Keratinocyte (primary cell): ENCODE data around the gene METTL24. TPM values are rescaled to one million over a fixed set of nuclear protein-coding genes. Genes with fewer than 3 reads are reported as not detected.

ENCODE experiments used
- DNase-seq: peaks from one replicate; pipeline ENCODE4 v3.0.0-alpha.2; 2011; ENCODE audit warnings: low read depth, missing footprints, low spot score
- FAIRE-seq: peaks from 2 replicates; lab custom pipeline; 2011; peaks lifted over from hg19 to GRCh38; lab: Jason Lieb, UNC
- H2AFZ ChIP-seq: 2 replicates; pipeline ENCODE4 v1.6.0; 2012; ENCODE audit warnings: low read length, control low read depth, inconsistent platforms; ENCODE audit not compliant: control insufficient read depth
- H3K27ac ChIP-seq: 2 replicates; pipeline ENCODE4 v1.5.1; 2011; ENCODE audit warnings: low read length; ENCODE audit not compliant: control insufficient read depth, insufficient read depth
- H3K27me3 ChIP-seq: 3 replicates; pipeline ENCODE4 v1.6.0; 2011; ENCODE audit warnings: low read length; ENCODE audit not compliant: control insufficient read depth, insufficient read depth; ENCODE audit errors: extremely low read depth
- H3K36me3 ChIP-seq, 2 experiments: 2 replicates in 1 of 2; 3 replicates in 1 of 2; pipeline ENCODE4 v1.5.1; 2011; ENCODE audit warnings: low read length in 2 of 2, mild to moderate bottlenecking in 1 of 2; ENCODE audit not compliant: control insufficient read depth in 2 of 2, insufficient read depth in 2 of 2; ENCODE audit errors: extremely low read depth in 1 of 2
- H3K4me1 ChIP-seq: 3 replicates; pipeline ENCODE4 v1.5.1; 2011; ENCODE audit warnings: low read length; ENCODE audit not compliant: control insufficient read depth, insufficient read depth; ENCODE audit errors: extremely low read depth
- H3K4me2 ChIP-seq: 3 replicates; pipeline ENCODE4 v1.6.0; 2011; ENCODE audit warnings: low read depth, low read length; ENCODE audit not compliant: control insufficient read depth, insufficient read depth; ENCODE audit errors: extremely low read depth
- H3K4me3 ChIP-seq, 3 experiments: fragments of 200-600 bp in 1 of 3; sonication (generic) in 1 of 3; 2 replicates in 2 of 3; 3 replicates in 1 of 3; pipeline ENCODE4 v1.5.1; 2011 to 2016; ENCODE audit warnings: low read length in 3 of 3, mild to moderate bottlenecking in 3 of 3, control low read depth in 2 of 3, inconsistent platforms in 1 of 3, low read depth in 1 of 3, mixed read lengths in 1 of 3, mixed run types in 1 of 3, moderate library complexity in 1 of 3; ENCODE audit not compliant: control insufficient read depth in 2 of 3, insufficient read depth in 2 of 3; ENCODE audit errors: extremely low read depth in 1 of 3
- H3K79me2 ChIP-seq: 2 replicates; pipeline ENCODE4 v1.6.0; 2012; ENCODE audit warnings: low read length; ENCODE audit not compliant: control insufficient read depth, insufficient read depth
- H3K9ac ChIP-seq: 3 replicates; pipeline ENCODE4 v1.6.0; 2011; ENCODE audit warnings: low read length; ENCODE audit not compliant: control insufficient read depth, insufficient read depth; ENCODE audit errors: extremely low read depth
- H3K9me1 ChIP-seq: 3 replicates; pipeline ENCODE4 v1.6.0; 2011; ENCODE audit warnings: low read length; ENCODE audit not compliant: control insufficient read depth, insufficient read depth; ENCODE audit errors: extremely low read depth
- H3K9me3 ChIP-seq: 2 replicates; pipeline ENCODE4 v1.5.1; 2012; ENCODE audit warnings: low read depth, low read length; ENCODE audit not compliant: control insufficient read depth
- H4K20me1 ChIP-seq: 3 replicates; pipeline ENCODE4 v1.6.0; 2011; ENCODE audit warnings: low read length; ENCODE audit not compliant: control insufficient read depth, insufficient read depth; ENCODE audit errors: extremely low read depth
- CTCF ChIP-seq, 3 experiments: IDR thresholded peaks in 1 of 3; conservative IDR thresholded peaks in 1 of 3; optimal IDR thresholded peaks in 1 of 3; 2 replicates in 2 of 3; 3 replicates in 1 of 3; pipeline versions ENCODE3 to v1.5.1; 2011; ENCODE audit warnings: low read length in 3 of 3, mild to moderate bottlenecking in 3 of 3, moderate library complexity in 2 of 3, control low read depth in 1 of 3, inconsistent platforms in 1 of 3; ENCODE audit not compliant: insufficient read depth in 2 of 3; ENCODE audit errors: extremely low read depth in 1 of 3
- EZH2 ChIP-seq: IDR thresholded peaks from one replicate; pipeline ENCODE4 v1.6.1; 2012; ENCODE audit warnings: inconsistent platforms, mild to moderate bottlenecking, low read length, moderate library complexity
- dilution Hi-C: fragments of 300-500 bp; cut with MboI; formaldehyde crosslinking; loops from one replicate; pipeline ENCODE4 v1.7.0; 2020; ENCODE audit warnings: low sequenced_read_pairs; ENCODE audit not compliant: extremely low pct_ligation_motif_present
- polyA plus RNA-seq, 5 experiments: library from polyadenylated mRNA; depleted of rRNA in 3 of 5; stranded (reverse) in 3 of 5; stranded (forward) in 1 of 5; unstranded in 1 of 5; fragments of >200 nt; gene quantifications; 1 replicate in 1 of 5; 2 replicates in 3 of 5; 3 replicates in 1 of 5; pipeline versions ENCODE4 v1.2.1 to v1.2.3, GENCODE V29; 2011 to 2012; ENCODE audit warnings: missing spikeins in 2 of 5, low read depth in 1 of 5, low replicate concordance in 1 of 5

Gene METTL24
- polyA plus RNA-seq, 1 donor (not counting 4 experiments of a cell fraction or from before 2014, with no cell fraction given), result not detected

- Histone ChIP-seq H3K9me1 (no peaks in the 10 kb centered on the region), H3K4me1 (no peaks in the 10 kb centered on the region), H3K9me3 (no peaks in the 10 kb centered on the region), H3K4me3 (no peak overlapping the region), H3K79me2 (no peaks in the 10 kb centered on the region), H3K9ac (no peak overlapping the region), H3K27me3 (peaks cover 62% of the 10 kb centered on the region), H3K36me3 (no peaks in the 10 kb centered on the region), H4K20me1 (no peaks in the 10 kb centered on the region), H3K27ac (no peak overlapping the region), H2AFZ (no peak overlapping the region), H3K4me2 (no peak overlapping the region)
- no peak for DNase-seq
- dilution Hi-C loops, result no loop called here
- no peak for FAIRE-seq
- TF ChIP-seq EZH2 (no peak), CTCF (optimal IDR thresholded peaks at IDR 0.05 in 1 of 3, IDR thresholded peaks at IDR 0.05 in 1 of 3, conservative IDR thresholded peaks at IDR 0.05 in 1 of 3; ENCODE audit: extremely low read depth in 1 of 3, insufficient read depth in 2 of 3, low read length in 3 of 3) (no peak)
These were observed 5.6 kb upstream of the METTL24 start for GRCh38 chr6:110363748-110364147.

- Histone ChIP-seq H3K27me3 (peaks cover 60% of the 10 kb centered on the region), H3K36me3 (no peaks in the 10 kb centered on the region)
- no peak for DNase-seq
These were observed 2.5 kb upstream of the METTL24 start for GRCh38 chr6:110360676-110361075.

More at GRCh38 chr6:110360676-110361075, 2.5 kb upstream of the METTL24 start:
- Histone ChIP-seq H3K4me1 (no peaks in the 10 kb centered on the region), H2AFZ (no peak overlapping the region), H3K9me3 (no peaks in the 10 kb centered on the region), H3K9me1 (no peaks in the 10 kb centered on the region), H4K20me1 (no peaks in the 10 kb centered on the region), H3K79me2 (no peaks in the 10 kb centered on the region), H3K4me3 (no peak overlapping the region), H3K27ac (no peak overlapping the region), H3K4me2 (no peak overlapping the region), H3K9ac (no peak overlapping the region)
- dilution Hi-C loops, result no loop called here
- TF ChIP-seq CTCF (optimal IDR thresholded peaks at IDR 0.05 in 1 of 3, IDR thresholded peaks at IDR 0.05 in 1 of 3, conservative IDR thresholded peaks at IDR 0.05 in 1 of 3; ENCODE audit: extremely low read depth in 1 of 3, insufficient read depth in 2 of 3, low read length in 3 of 3), result no peak
- TF ChIP-seq EZH2, result no peak
- no peak for FAIRE-seq
